CD4-positive, alpha-beta T cell treated with Interleukin-17A for 4 hours (primary cell): ENCODE results near the gene CD248.
"Not testable (repeated sequence)": the region's sequence is repeated elsewhere in the genome, so short reads cannot be mapped to it uniquely, and the experiment has no call there.

Source experiments
- DNase-seq: peaks from one replicate; pipeline ENCODE4 v3.0.0-alpha.2; 2020; ENCODE audit warnings: mixed read lengths

The CD248 gene

GRCh38 chr11:66311965-66312548, 4.8 kb downstream of the CD248 start:
- peak; percentile 99 for DNase-seq

GRCh38 chr11:66311470-66311964, 5.3 kb downstream of the CD248 start:
- no peak for DNase-seq

DNA sequence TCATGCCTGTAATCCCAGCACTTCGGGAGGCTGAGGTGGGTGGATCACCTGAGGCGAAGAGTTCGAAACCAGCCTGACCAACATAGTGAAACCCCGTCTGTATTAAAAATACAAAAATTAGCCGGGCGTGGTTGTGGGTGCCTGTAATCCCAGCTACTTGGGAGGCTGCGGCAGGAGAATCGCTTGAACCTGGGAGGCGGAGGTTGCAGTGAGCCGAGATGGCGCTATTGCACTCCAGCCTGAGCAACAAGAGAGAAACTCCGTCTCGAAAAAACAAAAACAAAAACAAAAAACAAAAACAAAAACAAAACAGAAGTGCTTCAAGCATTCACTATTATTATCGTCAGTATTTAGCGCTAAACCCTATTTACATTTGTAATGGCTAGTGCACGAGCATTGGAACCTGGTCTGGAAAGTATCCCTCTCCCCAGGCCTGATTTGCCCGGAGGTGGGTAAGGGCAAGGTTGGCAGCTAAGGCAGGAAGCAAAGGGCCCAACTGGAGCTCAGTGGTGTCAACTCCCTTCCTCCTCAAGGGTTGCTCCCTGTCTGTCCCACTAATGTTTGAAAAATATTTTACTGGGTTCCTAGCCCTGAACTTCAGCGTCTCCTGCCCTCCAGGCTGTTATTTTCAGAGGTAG, 5.9 kb downstream of the CD248 start:
- DNase-seq = not testable (repeated sequence)

DNA sequence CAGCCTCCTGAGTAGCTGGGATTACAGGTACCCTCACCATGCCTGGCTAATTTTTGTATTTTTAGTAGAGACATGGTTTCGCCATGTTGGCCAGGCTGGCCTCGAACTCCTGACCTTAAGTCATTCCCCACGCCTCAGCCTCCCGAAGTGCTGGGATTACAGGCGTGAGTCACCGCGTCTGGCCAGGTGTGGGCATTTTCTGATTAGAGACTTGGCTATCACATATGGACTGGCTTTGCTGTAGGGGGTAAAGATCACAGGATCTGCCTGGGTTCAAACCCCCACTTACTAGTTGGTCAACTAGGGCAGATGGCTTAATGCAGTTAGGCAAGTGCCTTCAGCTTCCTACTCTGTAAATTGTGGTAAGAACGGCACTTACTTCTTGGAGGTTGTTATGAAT, 6.5 kb downstream of the CD248 start:
- DNase-seq = no peak

DNA sequence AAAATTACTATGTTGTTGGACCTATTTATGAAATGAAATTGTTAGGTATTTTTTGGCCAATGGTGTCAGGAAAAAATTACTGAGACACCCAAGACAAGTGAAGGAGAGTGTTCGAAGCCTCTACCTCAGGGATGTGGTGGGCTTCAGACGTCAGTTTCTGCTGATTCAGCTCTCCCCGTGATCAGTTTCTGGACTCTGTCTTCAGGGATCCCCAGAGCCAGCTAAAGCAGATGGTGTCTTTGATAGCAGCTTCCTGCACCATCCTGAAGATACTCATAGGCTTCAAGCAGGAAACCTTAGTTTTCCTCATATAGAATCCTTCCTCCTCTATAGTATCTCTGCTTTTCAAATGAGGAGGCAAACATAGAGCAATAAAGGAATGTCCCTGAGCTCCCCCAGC, 7.4 kb downstream of the CD248 start:
- DNase-seq = no peak

- no peak for DNase-seq
Observed at GRCh38 chr11:66302656-66303055, 14.2 kb downstream of the CD248 start.

DNA sequence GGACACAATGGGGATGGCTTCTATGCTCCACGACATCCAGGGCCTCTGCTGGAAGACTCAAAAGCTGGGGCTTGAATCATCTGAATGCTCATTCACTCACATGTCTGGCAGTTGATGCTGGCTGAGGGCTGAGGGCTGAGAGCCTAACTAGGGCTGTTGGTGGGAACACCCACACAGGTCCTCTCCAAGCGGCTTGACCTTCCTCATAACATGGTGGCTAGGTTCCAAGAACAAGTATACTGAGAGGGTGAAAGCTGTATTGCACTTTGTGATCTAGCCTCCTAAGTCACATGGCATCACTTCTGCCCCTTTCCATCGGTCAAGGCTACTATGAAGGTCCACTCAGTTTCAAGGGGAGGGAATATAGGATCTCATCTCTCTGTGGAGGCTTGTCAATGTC, 17.7 kb downstream of the CD248 start:
- no peak for DNase-seq

DNA sequence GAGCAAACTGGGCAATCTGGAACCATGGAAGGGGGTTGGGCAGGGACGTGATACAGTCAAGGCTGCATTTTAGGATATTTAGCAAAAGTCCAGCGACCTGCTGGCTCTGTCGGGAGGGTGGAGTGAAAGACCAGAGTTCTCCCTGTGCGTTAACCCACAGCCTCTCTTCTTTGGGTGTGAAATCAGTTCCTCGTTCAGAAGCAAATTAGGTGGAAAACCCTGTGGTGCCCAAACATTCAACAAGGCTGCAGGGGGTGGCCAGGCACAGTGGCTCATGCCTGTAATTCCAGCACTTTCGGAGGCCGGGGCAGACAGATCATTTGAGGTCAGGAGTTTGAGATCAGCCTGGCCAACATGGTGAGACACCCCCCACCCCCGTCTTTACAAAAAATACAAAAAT, 19.2 kb downstream of the CD248 start:
- no peak for DNase-seq

DNA sequence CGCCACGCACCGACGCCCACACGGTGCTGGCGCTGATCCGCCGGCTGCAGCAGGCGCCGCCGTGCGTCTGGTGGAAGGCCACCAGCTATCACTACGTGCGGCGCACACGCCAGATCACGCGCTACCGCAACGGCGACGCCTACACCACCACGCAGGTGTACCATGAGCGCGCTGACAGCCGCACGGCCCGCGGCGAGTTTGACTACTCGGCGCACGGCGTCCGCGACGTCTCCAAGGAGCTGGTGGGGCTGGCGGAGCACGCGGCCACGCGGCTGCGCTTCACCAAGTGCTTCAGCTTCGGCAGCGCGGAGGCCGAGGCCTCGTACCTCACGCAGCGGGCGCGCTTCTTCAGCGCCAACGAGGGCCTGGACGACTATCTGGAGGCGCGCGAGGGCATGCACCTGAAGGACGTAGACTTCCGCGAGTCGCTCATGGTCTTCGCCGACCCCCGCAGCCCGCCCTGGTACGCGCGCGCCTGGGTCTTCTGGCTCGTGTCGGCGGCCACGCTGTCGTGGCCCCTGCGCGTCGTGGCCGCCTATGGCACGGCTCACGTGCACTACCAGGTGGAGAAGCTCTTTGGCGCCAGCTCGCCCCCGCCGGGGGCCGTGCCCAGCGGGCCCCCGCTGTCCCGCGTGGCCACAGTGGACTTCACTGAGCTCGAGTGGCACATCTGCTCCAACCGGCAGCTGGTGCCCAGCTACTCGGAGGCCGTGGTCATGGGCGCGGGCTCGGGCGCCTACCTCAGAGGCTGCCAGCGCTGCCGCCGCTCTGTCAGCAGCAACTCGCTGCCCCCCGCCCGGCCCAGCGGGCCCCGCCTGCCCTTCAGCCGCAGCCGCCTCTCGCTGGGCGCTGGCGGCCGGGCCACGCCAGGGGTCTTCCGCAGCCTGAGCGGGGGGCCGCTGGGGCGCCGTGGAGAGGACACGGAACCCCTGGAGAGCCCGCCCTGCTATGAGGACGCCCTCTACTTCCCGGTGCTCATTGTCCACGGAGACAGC, 21.9 kb downstream of the CD248 start:
- no peak for DNase-seq

DNA sequence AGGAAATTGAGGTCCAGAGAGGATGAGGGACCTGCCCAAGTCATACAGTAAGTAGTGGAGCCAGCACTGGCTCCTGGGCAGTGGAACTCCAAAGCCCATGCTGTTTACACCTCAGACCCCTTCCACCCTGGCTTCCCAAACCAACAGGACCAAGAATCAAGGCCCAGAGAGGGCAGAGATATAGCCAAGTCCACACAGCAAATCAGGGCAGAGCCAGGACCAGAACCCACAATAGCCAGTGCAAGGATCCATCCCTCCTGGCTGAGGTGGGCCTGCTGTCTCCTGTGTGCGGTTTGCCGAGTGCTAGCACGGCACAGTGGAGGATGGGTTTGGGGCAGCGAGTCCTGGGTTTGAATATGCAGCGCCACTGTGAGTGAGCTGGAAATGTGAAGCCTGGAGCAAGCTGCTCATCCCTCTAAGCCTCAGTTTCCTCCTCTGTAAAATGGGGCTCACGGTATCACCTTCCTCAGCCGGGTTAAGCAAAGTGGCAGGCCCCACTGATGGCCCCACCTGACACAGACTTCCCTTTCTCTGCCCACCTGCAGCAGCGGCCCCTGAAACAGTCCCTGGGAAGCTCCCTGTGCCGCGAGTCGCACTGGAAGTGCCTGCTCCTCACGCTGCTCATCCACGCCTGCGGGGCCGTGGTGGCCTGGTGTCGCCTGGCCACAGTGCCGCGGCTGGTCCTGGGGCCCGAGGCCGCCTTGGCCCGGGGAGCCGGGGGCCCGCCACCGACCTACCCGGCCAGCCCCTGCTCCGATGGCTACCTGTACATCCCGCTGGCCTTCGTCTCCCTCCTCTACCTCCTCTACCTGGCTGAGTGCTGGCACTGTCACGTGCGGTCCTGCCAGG, 22.8 kb downstream of the CD248 start:
- DNase-seq = no peak

GRCh38 chr11:66293352-66293751, 23.5 kb downstream of the CD248 start:
- DNase-seq = no peak

- no peak for DNase-seq
Observed at GRCh38 chr11:66292543-66293332, 24.1 kb downstream of the CD248 start.

DNA sequence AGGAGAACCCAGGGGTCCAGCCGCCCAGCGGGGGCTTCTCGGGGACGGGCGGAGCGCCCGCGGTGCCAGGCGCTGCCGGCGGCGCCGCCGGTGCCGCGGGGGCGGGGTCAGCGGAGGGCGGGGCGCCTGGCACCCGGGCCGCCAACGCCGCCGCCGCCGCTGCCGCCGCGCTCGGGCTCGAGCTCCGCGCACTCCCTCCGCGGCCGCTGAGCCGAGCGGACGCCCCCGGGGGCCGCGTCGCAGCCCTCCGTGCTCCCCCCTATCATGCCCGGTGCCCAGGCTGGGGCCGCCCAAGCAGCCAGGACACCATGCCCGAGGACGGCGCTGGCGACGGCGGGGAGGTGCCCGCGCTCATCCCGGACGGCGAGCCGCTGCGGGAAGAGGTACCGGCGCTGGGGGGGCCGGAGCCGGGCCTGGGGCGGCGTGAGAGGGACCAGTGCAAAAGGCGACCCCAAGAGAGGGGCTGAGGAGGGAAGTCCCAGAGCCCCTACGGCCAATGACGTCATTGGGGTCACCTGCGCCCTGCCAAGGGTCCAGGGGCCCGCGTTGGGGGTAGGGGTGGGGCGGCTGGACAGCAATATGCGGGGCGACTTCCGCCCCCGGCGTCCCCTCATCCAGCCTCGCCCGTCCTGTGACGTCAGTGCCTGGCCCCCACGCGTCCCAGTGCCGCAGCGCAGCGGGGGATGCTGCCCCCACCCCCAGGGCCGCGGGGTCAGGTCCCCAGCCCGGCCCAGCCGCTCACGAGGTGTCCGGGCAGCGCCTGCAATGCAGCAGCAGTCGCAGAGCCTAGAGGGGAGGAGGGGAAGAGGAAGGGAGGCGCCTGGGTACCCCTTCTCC, 24.9 kb downstream of the CD248 start, which contains the start of gene TMEM151A:
TSS of gene TMEM151A (plus strand) at position 189 of the 837 bp plus-strand sequence. CDS start at position 309, 120 bp downstream.
- peak; percentile 63 for DNase-seq

DNA sequence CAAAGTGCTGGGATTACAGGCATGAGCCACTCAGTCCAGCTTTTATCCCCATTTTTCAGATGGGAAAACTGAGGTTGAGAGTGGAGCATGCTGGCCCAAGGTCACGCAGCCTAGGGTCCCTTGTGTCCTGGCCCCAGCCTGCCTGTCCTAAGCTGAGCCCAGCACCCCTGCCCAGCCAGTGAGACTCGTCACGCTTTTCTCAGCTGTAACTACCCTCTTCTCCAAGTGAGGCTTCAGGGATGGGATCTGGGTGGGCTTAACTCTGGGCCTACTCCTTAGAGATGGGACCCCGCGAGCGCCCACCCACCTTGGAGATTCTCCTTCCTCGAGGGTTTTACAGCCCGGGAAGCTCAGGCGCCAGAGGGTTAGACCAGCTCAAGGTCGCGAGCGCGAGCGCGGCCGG, 25.5 kb downstream of the CD248 start:
- no peak for DNase-seq

GRCh38 chr11:66290330-66290621, 26.6 kb downstream of the CD248 start:
- DNase-seq = no peak

- DNase-seq = peak; percentile 82
Observed at GRCh38 chr11:66289548-66290329, 27.1 kb downstream of the CD248 start.

DNA sequence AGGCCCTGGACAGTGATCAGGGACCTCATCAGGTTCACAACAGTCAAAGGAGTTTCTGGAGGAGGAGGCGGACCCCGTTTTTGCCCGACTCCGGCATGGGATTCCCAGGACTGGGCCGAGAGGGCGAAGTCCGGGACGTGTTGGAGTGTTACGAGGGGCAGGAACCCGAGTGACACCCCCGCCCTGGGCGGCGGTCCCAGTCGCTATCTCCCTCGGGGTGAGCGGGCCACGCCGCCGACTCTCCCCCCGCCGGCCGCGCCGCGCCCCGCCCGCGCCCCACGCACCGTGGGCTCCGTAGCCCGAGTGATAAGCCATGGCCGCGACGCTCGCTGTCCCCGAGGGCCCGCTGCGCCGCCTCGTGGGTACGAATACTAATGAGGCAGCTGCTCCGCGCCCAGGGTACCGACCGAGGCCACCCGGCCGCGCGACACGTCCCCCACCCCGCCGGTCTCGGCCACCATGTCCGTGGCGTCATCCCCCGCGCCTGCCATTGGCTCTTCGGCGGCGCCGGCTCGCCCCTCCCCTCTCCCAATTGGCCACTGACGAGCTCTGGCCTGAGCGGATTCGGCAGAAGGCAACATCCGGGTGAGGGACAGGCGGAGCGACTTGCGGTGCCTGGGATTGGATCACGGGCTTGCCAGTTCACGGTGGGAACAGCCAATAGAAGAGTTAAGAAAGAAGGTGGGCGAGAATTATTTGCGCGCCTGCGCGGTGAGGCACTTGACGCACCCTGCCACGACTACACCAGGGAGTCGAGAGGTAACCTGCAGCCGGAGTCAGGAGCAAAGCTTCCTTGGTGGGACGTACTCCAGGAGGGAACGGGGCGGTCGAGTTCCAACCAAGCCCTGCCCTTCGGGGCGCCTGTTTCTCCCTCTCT, 27.9 kb downstream of the CD248 start, which contains the start of gene YIF1A:
TSS of gene YIF1A (minus strand) at position 473 of the 877 bp plus-strand sequence. CDS start at position 315, 158 bp downstream.
- peak; percentile 98 for DNase-seq

GRCh38 chr11:66287889-66288670, 28.8 kb downstream of the CD248 start:
- no peak for DNase-seq
